Hematopoietic multipotent progenitor cell treated with erythropoietin and hydrocortisone succinate and interleukin-3 and kit ligand, for 15 days (in vitro differentiated cells): ENCODE data around the gene PLCB2.

Source experiments
- DNase-seq: peaks from one replicate; pipeline ENCODE4 v3.0.0-alpha.2; 2015; ENCODE audit warnings: low spot score

PLCB2 gene, protein sequence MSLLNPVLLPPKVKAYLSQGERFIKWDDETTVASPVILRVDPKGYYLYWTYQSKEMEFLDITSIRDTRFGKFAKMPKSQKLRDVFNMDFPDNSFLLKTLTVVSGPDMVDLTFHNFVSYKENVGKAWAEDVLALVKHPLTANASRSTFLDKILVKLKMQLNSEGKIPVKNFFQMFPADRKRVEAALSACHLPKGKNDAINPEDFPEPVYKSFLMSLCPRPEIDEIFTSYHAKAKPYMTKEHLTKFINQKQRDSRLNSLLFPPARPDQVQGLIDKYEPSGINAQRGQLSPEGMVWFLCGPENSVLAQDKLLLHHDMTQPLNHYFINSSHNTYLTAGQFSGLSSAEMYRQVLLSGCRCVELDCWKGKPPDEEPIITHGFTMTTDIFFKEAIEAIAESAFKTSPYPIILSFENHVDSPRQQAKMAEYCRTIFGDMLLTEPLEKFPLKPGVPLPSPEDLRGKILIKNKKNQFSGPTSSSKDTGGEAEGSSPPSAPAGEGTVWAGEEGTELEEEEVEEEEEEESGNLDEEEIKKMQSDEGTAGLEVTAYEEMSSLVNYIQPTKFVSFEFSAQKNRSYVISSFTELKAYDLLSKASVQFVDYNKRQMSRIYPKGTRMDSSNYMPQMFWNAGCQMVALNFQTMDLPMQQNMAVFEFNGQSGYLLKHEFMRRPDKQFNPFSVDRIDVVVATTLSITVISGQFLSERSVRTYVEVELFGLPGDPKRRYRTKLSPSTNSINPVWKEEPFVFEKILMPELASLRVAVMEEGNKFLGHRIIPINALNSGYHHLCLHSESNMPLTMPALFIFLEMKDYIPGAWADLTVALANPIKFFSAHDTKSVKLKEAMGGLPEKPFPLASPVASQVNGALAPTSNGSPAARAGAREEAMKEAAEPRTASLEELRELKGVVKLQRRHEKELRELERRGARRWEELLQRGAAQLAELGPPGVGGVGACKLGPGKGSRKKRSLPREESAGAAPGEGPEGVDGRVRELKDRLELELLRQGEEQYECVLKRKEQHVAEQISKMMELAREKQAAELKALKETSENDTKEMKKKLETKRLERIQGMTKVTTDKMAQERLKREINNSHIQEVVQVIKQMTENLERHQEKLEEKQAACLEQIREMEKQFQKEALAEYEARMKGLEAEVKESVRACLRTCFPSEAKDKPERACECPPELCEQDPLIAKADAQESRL

DNA sequence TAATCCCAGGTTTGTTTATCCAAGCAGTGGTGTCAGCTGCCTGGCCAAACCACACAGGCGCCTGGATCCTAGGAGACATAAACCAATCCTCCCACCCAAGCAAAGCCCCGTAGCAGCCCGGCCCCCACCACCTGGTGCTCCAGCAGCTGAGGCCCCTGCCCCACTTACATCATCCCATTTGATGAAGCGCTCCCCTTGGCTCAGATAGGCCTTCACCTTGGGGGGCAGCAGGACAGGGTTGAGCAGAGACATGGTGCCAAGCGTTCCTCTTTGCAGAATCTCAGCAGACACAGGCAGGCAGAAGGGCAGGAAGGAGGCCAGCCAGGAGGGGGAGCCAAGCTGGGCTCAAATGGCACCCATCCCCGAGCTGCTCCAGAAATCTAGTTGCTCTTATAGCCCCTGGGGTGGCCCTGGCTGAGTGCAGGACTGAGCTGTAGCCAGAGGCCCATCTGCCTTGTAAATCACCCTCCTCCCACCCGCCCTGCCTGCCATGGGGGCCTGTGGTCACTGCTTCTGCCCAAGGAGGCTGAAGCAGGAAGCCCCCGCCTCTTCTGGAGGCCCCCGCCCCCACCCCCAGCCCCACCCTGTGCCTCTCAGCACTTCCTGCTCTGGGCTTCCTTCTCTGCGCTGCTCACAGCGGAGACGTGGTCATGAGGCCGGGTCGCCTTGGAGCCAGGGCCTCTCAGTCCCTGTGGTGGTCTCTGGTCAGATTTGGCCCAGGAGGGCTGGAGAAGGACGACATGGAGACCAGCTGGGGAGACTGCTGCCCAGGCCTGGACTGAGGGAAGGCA is at the start of gene PLCB2:
TSS of gene PLCB2 (minus strand) at position 515 of the 791 bp plus-strand sequence. CDS start at position 252, 263 bp downstream.
- DNase-seq = no peak

DNA sequence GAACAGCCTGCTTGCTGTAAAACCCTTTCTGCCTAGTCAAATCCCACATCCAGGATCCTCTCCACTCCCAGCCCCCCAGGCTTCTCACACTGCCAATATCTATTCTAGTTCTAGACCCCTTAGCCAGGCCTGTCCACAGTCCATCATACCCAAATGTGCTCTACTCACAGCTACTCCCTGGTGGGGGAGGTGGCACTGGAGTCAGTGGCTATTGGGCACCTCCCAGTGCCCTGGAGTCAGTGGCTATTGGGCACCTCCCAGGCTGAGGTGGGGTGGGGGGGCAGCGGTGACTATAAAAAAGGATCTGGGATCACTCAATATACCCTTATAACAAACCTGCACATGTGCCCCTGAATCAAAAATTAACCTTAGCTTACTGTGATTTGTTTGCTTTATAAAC is 49.5 kb upstream of the PLCB2 start:
- no peak for DNase-seq

DNA sequence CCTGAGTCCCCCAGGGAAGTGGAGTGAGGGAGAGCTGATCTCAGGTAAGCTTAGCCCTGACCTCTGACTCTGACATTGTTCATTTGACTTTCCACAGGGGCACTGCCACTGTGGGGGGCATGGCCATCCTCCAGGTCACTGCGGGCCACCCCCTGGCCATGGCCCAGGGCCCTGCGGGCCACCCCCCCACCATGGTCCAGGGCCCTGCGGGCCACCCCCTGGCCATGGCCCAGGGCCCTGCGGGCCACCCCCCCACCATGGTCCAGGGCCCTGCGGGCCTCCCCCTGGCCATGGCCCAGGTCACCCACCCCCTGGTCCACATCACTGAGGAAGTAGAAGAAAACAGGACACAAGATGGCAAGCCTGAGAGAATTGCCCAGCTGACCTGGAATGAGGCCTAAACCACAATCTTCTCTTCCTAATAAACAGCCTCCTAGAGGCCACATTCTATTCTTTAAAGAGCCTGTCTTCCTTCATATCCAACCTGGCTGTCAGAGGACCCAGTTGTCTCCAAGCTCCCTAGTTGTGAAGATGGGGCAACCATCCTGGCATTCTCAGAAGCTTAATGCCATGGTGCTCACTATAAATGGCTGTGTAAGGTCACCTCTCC is 48.3 kb upstream of the PLCB2 start:
- no peak for DNase-seq

DNA sequence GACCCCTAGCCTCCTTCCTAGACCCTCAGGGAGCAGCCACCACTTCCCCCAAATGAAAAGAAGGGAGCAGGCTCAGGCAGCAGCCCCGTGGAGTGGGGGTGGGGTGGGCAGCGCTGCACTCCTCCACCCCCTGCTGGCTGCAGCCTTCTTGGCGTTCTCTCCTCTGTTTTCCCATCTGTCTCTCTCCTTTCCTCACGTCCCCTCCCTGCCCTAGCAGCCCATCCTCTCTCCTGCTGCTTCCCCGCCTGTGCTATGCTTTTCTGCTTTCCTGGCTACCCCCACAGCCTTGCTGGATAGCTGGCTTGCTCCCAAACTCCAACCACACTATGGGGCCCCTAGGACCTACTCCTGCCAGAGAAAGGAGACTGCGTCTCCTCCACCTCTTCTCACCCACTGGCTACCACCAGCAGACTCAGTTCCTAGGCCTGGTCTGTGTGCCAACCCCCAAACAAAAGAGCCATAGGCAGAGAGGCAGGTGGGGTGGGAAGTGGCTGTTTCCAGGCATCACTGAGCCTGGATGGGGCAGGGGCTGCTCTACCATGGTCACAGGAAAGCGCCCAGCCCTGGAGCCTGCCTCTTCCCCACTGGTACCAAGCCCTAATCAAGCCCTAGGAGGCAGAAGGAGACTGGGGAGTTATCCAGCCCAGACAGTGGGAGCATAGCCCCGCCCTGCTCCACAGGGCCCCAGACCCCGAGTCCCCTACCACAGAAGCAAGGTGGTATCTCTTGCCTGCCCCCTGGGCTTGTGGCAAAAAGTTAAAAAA is 46.9 kb upstream of the PLCB2 start:
- no peak for DNase-seq

DNA sequence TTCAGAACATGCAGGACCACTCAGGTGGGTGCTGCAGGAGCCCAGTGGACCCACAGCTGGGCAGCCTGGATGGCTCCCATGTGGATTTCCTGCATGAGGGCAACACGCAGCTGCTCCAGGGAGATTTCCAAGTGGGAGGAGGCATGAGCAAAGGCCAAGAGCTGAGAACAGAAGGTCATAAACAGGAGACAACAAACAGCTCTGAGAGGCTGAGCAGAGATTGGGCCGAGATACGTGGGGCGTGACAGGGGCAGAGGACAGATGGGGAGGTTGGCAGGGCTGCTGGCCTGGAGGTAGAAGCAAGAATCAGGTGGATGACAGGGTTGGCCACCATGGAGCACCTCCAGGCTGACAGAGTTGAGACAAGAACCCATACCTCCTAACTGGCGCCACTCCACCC is 46.0 kb upstream of the PLCB2 start:
- no peak for DNase-seq

DNA sequence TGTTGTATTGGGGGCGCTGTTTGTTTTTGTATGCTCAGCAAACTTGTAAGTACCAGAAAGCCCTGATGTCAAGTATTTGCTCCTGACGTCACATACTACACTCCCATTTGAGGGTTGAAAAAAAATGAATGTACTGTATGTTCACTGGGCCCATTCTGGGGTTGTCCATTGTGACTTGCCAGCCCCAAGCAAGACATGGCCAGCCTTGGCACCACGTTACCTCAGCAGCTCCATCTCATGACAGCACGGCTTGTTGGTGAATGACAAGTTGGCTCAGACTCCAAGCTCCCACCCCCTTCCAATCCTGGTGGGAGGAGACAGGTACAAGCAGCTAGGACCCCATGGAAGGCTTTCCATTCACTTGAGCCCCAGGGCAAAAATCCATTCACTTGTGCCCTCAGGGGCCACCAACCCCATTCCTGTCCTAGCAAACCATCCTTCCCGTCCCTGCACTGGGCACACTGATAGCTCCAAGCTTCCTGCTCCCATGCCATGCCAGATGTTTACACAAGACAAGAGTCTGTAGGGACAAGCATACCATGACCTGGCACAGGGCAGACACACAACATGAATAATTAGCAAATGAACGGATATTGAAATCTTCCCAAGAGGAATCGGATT is 44.7 kb upstream of the PLCB2 start:
- DNase-seq = no peak

DNA sequence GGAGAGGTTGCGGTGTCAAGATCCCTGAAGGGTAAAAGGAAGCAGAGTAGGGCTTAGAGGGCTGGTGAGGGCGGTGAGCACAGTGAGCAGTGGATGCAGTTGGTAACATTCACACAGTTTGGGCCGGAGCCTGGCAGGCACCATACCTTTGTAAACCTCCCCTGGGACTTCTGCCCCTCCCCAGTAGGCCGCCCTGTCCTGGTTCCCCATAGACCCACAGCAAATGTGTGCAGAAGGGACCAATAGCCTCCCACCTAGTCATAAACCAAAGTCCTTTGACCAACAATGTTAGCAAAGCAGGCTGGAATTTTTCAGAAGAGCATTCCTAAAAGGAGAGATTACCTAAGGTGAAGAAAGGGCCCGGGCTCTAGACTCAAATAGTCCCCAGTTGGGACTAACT is 41.4 kb upstream of the PLCB2 start:
- DNase-seq = no peak

DNA sequence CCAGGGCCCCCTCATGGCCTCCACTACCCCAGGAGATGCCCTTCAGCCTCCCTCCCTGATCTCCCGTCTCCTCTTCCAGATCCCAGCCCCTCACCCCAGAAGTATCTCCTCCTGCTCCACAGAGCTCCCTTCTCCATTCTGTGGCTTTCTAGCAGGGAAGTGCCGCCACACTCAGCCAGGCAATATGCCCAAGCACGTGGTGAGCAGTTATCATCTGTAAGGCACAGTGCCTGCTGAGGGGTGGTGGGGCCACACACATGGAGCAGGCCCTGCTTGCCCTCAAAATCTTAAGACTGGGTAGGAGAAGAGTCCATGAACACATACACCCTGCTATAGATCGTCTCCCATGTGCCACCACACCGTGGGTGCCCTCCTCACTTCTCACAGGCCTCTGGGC is 40.7 kb upstream of the PLCB2 start:
- no peak for DNase-seq

DNA sequence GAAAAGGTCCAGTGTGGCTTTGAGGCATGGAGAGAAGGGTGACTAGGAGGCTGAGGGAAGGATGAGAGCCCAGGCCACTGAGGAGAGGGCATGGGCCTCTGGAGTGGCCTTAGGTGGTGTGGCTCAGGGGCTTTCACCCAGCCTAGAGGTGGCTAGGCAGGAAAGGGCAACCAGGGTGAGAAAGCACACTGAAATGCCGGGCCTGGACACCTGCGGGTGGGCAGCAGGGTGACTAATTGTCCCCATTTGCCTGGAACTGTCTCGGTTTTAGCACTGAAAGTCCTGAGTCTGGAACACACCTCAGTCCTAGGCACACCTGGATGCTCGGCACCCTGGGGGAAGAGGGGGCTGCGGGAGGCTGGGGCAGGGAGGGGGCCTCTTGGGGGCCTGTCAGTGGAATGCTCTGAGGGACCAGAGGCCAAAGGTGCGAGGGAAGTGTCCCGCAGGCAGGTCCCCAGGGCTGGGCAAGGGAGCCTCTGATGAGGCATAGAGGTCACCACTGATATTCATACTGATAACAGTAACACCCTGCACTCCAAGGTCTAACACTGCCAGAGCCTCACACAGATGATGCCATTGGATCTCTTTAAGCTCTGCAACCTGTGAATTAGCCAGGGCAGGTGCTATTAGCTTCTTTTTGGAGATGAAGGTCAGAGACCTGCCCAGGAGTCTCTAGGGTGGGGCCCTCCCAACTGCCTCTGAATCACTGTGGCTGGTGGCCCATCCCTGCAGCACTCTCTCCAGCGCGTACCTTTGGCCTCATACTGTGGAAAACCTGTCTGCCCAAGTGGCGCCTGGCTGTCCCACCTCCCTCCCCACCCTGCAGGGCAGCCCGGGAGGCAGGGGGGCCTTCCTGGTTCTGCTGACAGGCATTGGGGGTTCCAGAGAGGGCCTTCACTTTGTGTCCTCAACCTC is 40.1 kb upstream of the PLCB2 start:
- no peak for DNase-seq

DNA sequence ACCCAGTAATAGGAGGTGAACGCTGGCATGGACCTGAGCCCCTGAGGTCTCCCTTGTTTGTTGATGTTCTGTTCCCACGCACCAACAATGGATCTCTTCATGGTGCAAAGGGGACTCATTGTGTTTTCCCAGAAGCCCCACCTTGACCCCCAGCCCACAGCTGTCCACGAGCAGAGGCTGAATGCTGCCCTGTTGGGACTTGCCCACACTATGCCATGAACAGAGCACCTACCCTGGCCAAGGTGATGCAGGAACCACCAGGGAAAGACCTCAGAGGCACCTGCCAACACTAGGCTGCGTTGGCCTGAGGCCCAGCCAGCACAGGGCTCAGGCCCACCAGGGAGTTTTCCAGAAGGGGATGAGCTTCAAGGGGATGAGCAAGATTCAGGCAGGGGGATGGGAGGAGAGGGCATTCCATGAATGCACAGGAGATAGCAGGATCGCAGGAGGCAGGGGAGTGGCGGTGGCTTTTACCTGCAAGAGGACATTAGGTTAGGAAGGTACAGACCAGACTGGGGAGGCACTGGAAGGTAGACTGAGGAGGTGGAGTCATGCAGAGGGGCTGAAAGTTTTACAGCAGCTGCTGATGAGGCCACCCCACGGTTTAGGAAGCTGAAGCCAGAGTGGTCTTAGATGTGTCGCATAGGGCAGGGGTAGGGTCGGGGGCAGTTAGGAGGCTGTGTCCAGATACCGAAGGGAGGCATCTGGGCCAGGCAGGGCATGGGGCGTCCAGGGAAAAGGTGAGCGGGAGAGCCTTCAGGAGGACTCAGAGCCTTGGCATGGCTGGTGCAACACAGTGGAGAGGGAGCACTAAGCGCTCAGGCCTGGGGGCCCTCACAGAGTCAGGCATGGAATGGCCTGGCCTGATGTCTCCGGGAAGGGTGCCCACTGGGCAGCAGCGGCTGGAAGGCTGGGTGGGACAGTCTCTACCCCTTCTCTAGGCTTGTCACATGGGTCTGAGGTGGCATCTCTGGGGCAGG is 39.1 kb upstream of the PLCB2 start:
- no peak for DNase-seq

DNA sequence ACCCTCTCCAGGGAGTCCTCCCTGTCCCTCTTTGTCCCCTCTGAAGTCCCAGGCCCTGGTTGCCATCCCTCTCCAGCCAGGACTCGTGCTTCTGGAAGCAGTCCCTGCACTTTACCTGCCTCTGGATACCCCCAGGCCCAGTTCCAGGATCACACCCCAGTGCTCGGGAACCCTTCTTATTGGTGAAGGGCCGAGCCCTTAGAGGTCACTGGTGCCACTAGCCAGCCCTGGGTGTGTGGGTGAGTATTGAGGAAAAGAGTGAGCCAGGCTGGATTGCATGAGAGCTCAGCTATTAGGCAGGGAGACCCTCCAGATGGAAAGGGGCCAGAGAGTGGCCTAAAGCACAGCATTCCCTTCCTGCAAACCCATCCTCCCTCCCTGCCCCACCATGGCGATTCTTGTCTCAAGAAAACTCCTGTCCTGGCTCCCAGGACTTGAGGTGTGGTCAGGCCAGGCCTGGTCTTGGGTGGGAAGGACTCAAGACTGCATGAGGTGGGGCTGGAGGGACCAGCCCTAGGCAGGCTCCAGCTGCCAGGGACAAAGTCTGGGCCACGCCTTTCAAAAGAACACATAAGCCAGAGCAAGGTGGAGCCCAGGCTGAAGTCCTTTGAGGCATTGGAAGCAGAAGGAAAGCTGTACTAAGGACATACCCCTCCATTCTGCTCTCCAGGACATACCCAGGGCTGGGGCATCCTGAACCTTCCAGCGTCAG is 38.3 kb upstream of the PLCB2 start:
- no peak for DNase-seq

DNA sequence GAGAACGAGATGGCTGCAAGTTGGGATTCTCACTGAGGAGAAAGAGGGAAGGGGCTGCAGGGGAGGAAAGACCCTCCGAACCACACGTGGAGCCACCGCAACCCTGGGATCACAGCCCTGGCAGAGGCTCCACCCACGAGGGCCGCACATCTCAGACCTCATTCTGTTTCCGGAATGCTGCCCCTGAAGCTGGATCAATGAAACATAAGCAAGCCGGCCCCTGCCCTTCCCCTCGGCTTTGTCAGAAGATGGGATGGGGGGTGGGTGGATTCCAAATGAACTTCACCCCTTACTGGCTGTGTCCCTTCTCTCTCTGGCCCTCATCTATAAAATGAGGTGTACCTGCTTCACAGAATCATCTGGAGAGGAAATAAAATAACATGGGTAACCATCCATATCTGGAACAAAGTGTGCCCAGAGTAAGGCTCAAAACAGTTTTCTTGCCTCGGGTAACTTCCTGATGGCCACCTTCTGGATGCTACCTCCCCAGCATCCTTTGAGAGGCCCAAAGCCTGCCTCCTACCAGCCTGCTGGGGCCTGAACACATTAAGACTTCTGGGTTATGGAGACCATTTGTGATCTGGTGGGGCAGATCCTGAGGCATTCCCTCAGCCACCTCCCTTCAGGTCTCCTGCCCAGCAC is 37.6 kb upstream of the PLCB2 start:
- DNase-seq = no peak

DNA sequence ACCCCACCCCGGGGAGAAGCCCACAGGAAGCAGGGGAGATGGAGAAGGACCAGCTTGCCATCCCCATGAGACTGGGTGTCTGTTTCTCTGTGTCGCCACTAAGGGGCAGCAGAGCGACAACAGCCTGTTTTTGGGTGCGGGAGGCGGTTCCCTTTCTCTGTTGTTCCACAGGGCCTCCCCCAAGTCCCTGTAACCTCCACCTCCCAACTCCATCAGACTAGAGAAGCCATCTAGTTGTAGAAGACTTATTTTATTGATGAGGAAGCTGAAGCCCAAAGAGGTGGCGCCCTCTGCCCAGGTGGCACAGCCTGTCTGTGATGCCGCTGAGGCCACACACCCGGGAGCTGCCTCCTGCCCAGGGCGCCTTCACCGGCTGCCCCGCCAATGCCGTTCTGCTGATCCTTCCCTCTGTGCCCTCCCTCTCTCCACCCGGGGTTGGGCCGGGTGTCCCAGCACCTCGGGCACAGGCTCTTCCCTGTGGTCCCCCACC is 36.9 kb upstream of the PLCB2 start:
- DNase-seq = peak; percentile 71

DNA sequence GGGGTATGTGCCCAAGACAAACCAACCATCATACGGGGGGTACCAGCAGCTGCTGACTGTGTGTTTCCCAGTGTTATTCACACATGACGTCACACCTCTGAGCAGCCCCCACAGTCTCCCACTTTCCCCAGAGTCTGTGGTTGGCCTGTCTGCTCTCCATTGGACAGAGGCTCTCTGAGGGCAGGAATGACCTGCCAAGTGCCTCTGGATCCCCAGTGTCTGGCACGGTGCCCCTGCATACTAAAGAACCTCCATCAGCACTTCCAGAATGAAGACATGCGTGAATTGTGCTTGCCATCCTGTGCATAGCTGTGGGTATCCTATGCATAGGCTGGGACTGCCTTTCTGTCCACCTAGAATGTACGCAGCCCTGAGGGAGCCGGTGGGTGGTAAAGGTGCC is 36.5 kb upstream of the PLCB2 start:
- DNase-seq = no peak

DNA sequence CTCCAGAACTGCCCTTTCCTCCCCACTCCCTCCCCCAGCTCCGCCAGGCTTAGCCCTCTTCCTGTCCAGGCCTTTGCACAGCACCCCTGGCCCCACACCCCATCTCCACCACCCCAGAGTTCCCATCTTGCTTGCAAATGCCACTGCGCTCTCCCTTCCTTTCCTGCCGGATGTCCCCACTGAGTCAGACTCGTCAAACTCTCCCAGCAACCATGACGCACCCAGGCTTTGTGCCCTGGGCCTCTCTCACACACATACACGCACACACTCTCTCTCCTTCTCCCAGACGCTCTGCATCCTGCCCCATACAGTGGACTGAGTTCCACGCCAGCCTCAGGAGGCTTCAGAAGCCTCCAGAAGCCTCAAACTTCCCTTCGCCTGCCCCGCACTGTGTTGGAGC is 35.8 kb upstream of the PLCB2 start:
- DNase-seq = no peak
